ENCODE data around the gene GANAB.
"Not testable (repeated sequence)": the region's sequence is repeated elsewhere in the genome, so short reads cannot be mapped to it uniquely, and the experiment has no call there.

The GANAB gene

GRCh38 chr11:62627713-62628112 is 18.7 kb downstream of the GANAB start:
- no peak for DNase-seq (ENCODE audit: low spot score)
- TF ChIP-seq CTCF (IDR thresholded peaks at IDR 0.05; ENCODE audit: extremely low read depth, missing control alignments), result no peak

- DNase-seq (ENCODE audit: low spot score), result no peak
- TF ChIP-seq CTCF (IDR thresholded peaks at IDR 0.05; ENCODE audit: extremely low read depth, missing control alignments), result no peak
Observed at GRCh38 chr11:62622476-62623089, 23.8 kb downstream of the GANAB start.

DNA sequence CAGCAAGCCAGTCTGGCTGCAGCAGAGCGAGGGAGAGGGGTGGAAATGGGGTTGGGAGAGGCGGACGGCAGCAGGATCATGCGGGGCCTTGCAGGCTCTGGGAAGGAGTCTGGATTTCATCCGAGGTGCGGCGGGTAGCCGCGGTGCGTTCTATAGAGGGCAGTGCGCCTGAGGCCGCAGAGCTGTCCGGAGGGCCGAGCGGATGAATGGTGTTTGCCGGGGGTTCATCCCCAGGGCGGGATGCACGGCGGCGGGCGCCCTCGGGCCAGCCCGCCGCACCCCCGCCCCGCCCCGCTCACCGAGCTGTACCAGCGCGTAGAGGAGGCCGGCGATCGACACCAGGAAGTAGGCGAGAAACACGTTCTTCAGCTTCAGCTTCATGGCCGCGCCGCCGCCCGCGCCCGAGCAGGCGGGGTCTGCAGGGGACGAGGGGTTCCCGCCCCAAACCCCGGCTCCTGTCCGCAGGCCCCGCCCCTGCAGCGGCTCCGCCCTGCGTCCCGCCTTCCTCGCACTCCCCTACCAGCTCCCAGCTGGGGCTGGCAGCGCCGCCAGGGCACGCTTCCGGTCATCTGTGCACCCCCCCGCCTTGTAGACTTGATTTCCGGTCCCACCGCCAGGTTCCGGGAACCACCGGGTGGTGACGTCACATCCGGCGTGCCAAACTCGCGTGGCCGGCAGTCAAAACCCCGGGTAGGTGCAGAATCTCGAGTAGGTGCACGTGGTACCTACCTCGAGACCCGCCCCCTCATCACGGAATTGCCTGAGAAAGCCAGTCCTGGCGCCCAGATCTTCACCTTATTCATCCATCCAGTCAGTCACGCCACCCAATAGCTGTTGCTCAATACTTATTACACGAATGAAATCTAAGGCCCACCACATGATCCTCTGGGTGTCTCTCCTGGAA is 24.6 kb downstream of the GANAB start, which contains the start of gene B3GAT3:
Gene B3GAT3, minus strand, starts transcription at position 420 of the 904 bp plus-strand sequence. Its CDS starts 39 bp downstream, at position 381.
- peak; percentile 98 for DNase-seq (ENCODE audit: low spot score)
- TF ChIP-seq CTCF (IDR thresholded peaks at IDR 0.05; ENCODE audit: extremely low read depth, missing control alignments), result no peak

- no peak for DNase-seq (ENCODE audit: low spot score)
- no peak for TF ChIP-seq CTCF (IDR thresholded peaks at IDR 0.05; ENCODE audit: extremely low read depth, missing control alignments)
Observed at GRCh38 chr11:62621027-62621566, 25.3 kb downstream of the GANAB start.

DNA sequence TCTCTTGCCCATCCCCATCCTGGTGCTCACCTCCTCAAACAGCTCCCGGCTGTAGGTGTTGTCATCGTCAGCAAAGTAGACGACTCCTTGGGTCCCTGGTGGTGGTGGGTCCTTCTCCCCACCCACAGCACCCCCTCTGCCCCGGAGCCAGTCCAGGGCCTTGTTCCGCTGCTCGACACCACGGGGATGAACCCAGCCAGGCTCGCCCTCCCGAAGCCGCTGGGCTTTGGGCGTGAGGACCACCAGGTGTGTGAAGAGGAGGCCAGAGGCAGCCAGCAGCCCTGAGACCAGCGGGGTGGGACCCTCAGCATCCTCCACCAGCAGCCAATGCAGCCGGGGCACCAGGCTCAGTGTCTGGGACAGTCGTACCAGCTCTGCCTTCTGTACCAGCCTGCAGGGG is 29.5 kb downstream of the GANAB start:
- not testable (repeated sequence) for DNase-seq (ENCODE audit: low spot score)

- no peak for TF ChIP-seq CTCF (IDR thresholded peaks at IDR 0.05; ENCODE audit: extremely low read depth, missing control alignments)
Observed at GRCh38 chr11:62615521-62615920, 30.9 kb downstream of the GANAB start.

GRCh38 chr11:62614275-62614674 is 32.1 kb downstream of the GANAB start:
- no peak for DNase-seq (ENCODE audit: low spot score)
- no peak for TF ChIP-seq CTCF (IDR thresholded peaks at IDR 0.05; ENCODE audit: extremely low read depth, missing control alignments)

More at GRCh38 chr11:62615521-62615920, 30.9 kb downstream of the GANAB start:
- DNase-seq (ENCODE audit: low spot score), result no peak
